Brain microvascular endothelial cell (primary cell): ENCODE data around the gene PLEKHG2.
"Not testable (repeated sequence)": the region's sequence is repeated elsewhere in the genome, so short reads cannot be mapped to it uniquely, and the experiment has no call there.

Experiments
- DNase-seq: peaks from one replicate; pipeline ENCODE4 v3.0.0-alpha.2; 2020
- H3K27ac ChIP-seq: fragments of 250-450 bp; sonication (Bioruptor Pico); 2 replicates; pipeline ENCODE4 v1.5.1; 2020; ENCODE audit warnings: mild to moderate bottlenecking, moderate library complexity
- H3K27me3 ChIP-seq: fragments of 250-450 bp; sonication (Bioruptor Pico); replicated peaks from 2 replicates; pipeline ENCODE4 v1.5.1; 2020; ENCODE audit warnings: mild to moderate bottlenecking
- H3K36me3 ChIP-seq: fragments of 250-450 bp; sonication (Bioruptor Pico); replicated peaks from 2 replicates; pipeline ENCODE4 v1.5.1; 2020; ENCODE audit warnings: mild to moderate bottlenecking
- H3K4me3 ChIP-seq: 2 replicates; pipeline ENCODE4 v1.5.1; 2011; ENCODE audit warnings: low read depth, mild to moderate bottlenecking, control low read depth, low read length, moderate library complexity
- in situ Hi-C: cut with HindIII; loops from 2 replicates; pipeline ENCODE4 v1.10.0; 2017; ENCODE audit warnings: low sequenced_read_pairs, low pct_ligation_motif_present
- TF ChIP-seq, protein P1 (sequence below): IDR thresholded peaks from 2 replicates; pipeline ENCODE4 v1.5.1; 2011; ENCODE audit warnings: low read depth, mild to moderate bottlenecking, moderate library complexity, low read length, control low read depth, inconsistent platforms; ENCODE audit errors: missing control alignments

The PLEKHG2 gene

GRCh38 chr19:39446365-39447084 is 34.1 kb downstream of the PLEKHG2 start:
- in situ Hi-C loops = no loop called here
- H3K4me3 ChIP-seq = peak overlapping the region; percentile 99

DNA sequence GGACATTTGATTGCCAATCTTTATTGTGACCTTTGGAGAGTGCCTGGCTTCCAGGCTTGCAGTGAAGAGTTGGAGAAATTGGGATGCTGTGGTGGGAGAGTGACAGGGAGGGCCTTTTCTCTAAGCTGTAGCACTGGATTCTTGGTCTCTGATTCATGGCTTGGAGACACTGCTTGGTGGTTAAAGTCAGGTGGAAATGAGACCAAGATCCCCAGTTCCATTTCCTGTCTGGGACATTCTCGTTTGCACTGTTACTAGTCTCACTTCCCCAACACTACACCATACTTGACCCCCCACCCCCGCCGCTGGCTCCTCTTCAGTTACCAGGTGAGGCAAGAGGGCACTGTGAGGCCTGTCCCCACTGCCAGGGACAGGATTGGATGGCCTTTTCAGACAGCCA is 35.8 kb downstream of the PLEKHG2 start:
- Histone ChIP-seq H3K27ac (peak overlapping the region; percentile 62), H3K36me3 (peaks cover 15% of the 10 kb centered on the region), H3K27me3 (no peaks in the 10 kb centered on the region), H3K4me3 (no peak overlapping the region)
- DNase-seq = peak; percentile 54
- in situ Hi-C loops = no loop called here
- TF ChIP-seq, protein P1, sequence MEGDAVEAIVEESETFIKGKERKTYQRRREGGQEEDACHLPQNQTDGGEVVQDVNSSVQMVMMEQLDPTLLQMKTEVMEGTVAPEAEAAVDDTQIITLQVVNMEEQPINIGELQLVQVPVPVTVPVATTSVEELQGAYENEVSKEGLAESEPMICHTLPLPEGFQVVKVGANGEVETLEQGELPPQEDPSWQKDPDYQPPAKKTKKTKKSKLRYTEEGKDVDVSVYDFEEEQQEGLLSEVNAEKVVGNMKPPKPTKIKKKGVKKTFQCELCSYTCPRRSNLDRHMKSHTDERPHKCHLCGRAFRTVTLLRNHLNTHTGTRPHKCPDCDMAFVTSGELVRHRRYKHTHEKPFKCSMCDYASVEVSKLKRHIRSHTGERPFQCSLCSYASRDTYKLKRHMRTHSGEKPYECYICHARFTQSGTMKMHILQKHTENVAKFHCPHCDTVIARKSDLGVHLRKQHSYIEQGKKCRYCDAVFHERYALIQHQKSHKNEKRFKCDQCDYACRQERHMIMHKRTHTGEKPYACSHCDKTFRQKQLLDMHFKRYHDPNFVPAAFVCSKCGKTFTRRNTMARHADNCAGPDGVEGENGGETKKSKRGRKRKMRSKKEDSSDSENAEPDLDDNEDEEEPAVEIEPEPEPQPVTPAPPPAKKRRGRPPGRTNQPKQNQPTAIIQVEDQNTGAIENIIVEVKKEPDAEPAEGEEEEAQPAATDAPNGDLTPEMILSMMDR = no peak

More at GRCh38 chr19:39446365-39447084, 34.1 kb downstream of the PLEKHG2 start:
- Histone ChIP-seq H3K27me3 (no peaks in the 10 kb centered on the region), H3K36me3 (peaks cover 6% of the 10 kb centered on the region), H3K27ac (peak overlapping the region; percentile 96)
- DNase-seq = no peak
- TF ChIP-seq, protein P1 = no peak

DNA sequence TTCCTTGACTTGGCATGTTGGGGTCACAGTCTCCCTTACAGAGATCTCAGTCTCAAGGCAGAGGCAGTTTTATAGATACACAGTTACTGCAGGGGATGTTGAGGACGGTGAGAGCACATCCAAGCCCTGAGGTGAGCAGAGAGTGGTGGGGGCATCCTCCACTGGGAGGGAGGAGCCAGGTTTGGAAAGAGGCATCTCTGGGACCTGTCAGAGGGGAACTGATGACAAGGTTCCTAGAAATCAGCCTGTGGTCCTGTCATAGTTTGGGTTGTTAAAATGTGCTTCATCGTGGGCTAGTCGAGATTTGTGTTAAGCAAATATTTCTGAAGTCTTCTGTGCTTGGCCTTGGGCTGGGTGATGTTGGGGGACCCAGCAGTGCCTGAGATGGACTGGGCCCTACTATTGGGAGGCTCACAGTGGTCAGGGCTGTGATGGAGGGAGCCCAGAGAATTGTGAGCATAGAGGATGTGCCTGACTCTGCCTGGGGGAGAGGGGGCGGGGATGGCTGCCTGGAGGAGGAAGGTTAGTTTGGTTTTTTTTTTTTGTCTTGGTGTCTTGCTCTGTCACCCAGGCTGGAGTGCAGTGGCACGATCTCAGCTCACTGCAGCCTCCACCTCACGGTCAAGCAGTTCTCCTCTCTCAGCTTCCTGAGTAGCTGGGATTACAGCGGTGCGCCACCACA is 36.8 kb downstream of the PLEKHG2 start:
- TF ChIP-seq, protein P1 = no peak
- Histone ChIP-seq H3K27me3 (no peaks in the 10 kb centered on the region), H3K36me3 (peaks cover 23% of the 10 kb centered on the region), H3K27ac (no peak overlapping the region), H3K4me3 (no peak overlapping the region)
- in situ Hi-C loops = no loop called here
- DNase-seq = no peak

DNA sequence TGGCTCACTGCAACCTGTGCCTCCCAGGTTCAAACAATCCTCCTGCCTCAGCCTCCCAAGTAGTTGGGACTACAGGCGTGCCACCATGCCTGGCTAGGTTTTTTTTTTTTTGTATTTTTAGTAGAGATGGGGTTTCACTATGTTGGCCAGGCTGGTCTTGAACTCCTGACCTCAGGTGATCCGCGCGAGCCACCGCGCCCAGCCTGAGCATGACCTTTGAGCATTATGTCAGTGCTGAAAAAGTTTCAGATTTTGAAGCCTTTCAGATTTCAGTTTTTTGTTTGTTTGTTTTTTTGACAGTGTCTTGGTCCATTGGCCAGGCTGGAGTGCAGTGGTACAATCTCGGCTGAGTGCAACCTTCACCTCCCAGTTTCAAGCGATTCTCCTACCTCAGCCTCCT is 38.8 kb downstream of the PLEKHG2 start:
- H3K27me3 ChIP-seq, H3K27ac ChIP-seq, H3K4me3 ChIP-seq, DNase-seq, in situ Hi-C loops: not testable (repeated sequence)
- peaks cover 33% of the 10 kb centered on the region for H3K36me3 ChIP-seq

GRCh38 chr19:39463403-39463802 is 50.9 kb downstream of the PLEKHG2 start:
- in situ Hi-C loops = no loop called here

More at GRCh38 chr19:39463403-39463802, 50.9 kb downstream of the PLEKHG2 start:
- Histone ChIP-seq H3K4me3 (no peak overlapping the region), H3K36me3 (peaks cover 76% of the 10 kb centered on the region), H3K27me3 (no peaks in the 10 kb centered on the region), H3K27ac (no peak overlapping the region)
- TF ChIP-seq, protein P1 = no peak
- DNase-seq = no peak
